Activated CD8-positive, alpha-beta T cell treated with anti-CD3 and anti-CD28 coated beads, Interleukin-2, amount 10 ng/mL, durations not matched to agents 7 days and 5 days (primary cell): Measurements from ENCODE around the gene MYH7. TPM values are rescaled to one million over a fixed set of nuclear protein-coding genes. Genes with fewer than 3 reads are reported as not detected.
"Not testable (repeated sequence)": the region's sequence is repeated elsewhere in the genome, so short reads cannot be mapped to it uniquely, and the experiment has no call there.

Source experiments
- ATAC-seq: fragments of 150-1000 bp; cut with Tn5 transposase; one replicate; pipeline ENCODE4 v1.10.0; 2021; ENCODE audit warnings: moderate library complexity
- CTCF ChIA-PET: fragments of 350-600 bp; sonication (Branson Sonifier 250); formaldehyde crosslinking; loops from one replicate; lab custom pipeline; 2021; ENCODE audit warnings: antibody characterized with exemption; lab: Charles Lee
- POLR2A ChIA-PET: fragments of 350-600 bp; sonication (Branson Sonifier 250); formaldehyde crosslinking; loops from one replicate; lab custom pipeline; 2021; ENCODE audit warnings: antibody characterized with exemption; lab: Charles Lee
- DNase-seq: peaks from one replicate; pipeline ENCODE4 v3.0.0-alpha.2; 2020
- H3K27ac Mint-ChIP-seq: one replicate; pipeline ENCODE4 v1.8.0; 2021; ENCODE audit warnings: mild to moderate bottlenecking, mixed read lengths
- H3K27me3 Mint-ChIP-seq: one replicate; pipeline ENCODE4 v1.8.0; 2021; ENCODE audit warnings: low read depth, mixed read lengths
- H3K36me3 Mint-ChIP-seq: one replicate; pipeline ENCODE4 v1.8.0; 2021; ENCODE audit warnings: low read depth, mixed read lengths
- H3K4me1 Mint-ChIP-seq: one replicate; pipeline ENCODE4 v1.8.0; 2021; ENCODE audit warnings: low read depth, mixed read lengths
- H3K4me3 Mint-ChIP-seq: one replicate; pipeline ENCODE4 v1.8.0; 2021; ENCODE audit warnings: mild to moderate bottlenecking, mixed read lengths
- H3K9me3 Mint-ChIP-seq: one replicate; pipeline ENCODE4 v1.8.0; 2022; ENCODE audit warnings: mixed read lengths; ENCODE audit not compliant: insufficient read depth
- total RNA-seq, 2 experiments: library from RNA; stranded (reverse); gene quantifications; one replicate each; pipeline ENCODE4 v1.2.3, GENCODE V29; 2021

The MYH7 gene
- total RNA-seq, 2 experiments from 2014 or later, result not detected

DNA sequence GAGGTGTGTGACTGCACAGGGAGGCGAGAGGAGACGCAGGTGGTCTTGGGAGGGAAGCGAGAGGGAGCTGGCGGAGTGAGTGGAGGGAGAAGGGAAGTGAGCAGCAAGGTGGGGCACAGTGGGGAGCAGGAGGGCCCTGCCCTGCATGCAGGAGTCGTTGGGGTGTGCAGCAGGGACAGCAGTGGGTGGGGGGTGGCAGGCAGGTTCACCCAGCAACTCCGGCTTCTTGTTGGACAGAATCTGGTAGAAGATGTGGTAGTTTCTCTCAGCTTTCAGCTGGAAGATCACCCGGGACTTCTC is 32.4 kb downstream of the MYH7 start:
- ChIA-PET CTCF (no interaction called here), POLR2A (no interaction called here)
- Mint-ChIP-seq H3K27ac (no peak overlapping the region), H3K27me3 (no peaks in the 10 kb centered on the region), H3K4me3 (no peak overlapping the region), H3K36me3 (no peaks in the 10 kb centered on the region), H3K4me1 (no peaks in the 10 kb centered on the region), H3K9me3 (no peaks in the 10 kb centered on the region)
- DNase-seq (no peak), ATAC-seq (no peak)

DNA sequence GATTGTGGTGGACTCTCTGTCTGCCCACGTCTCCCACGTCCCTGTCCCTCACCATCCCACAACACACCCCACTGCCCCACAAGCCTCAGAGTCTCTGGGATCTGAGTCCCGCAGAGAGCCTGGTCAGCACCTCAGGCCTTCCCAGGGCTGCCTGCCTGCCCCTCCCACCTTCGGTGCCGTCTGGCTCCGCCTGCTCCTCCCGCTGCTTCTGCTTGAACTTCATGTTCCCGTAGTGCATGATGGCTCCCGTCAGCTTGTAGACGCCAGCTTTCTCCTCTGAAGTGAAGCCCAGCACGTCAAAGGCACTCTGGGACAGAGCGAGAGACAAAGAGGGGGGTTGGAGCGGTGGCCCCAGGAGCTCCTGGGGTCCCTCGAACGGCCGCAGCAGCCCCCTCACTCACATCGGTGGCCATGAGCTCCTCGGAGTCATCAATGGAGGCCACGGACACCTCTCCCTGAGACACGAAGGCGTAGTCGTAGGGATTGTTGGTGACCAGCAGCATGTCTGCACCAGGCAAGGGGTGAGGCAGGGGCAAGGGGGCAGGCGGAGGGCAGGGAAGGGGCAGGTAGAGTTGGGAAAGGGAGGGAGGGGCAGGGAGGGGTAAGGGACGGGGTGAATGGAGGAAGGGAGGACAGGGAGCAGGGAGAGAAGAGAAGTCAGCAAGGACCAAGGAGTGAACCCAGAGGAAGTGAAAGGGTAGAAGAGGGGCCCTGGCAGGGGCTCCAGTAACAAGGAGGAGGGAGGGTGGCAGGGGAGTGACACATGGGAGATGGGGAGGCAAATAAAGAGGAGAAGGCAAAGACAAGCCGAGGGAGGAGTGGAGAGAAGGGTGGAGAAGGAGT is 32.9 kb downstream of the MYH7 start:
- ChIA-PET CTCF (no interaction called here), POLR2A (no interaction called here)
- no peaks in the 10 kb centered on the region for H3K36me3 Mint-ChIP-seq
- H3K4me3 Mint-ChIP-seq, result no peak overlapping the region
- H3K9me3 Mint-ChIP-seq, result no peaks in the 10 kb centered on the region
- H3K4me1 Mint-ChIP-seq, result no peaks in the 10 kb centered on the region
- ATAC-seq (no peak), DNase-seq (no peak)
- H3K27me3 Mint-ChIP-seq, result no peaks in the 10 kb centered on the region
- H3K27ac Mint-ChIP-seq, result no peak overlapping the region

- H3K4me1 Mint-ChIP-seq, result no peaks in the 10 kb centered on the region
- POLR2A ChIA-PET, result no interaction called here
- CTCF ChIA-PET, result no interaction called here
- no peaks in the 10 kb centered on the region for H3K9me3 Mint-ChIP-seq
- H3K27me3 Mint-ChIP-seq, result no peaks in the 10 kb centered on the region
- H3K27ac Mint-ChIP-seq, result no peak overlapping the region
- no peak for DNase-seq
- no peak for ATAC-seq
- H3K36me3 Mint-ChIP-seq, result no peaks in the 10 kb centered on the region
- no peak overlapping the region for H3K4me3 Mint-ChIP-seq
Measured at GRCh38 chr14:23401291-23401690, 34.2 kb downstream of the MYH7 start.

DNA sequence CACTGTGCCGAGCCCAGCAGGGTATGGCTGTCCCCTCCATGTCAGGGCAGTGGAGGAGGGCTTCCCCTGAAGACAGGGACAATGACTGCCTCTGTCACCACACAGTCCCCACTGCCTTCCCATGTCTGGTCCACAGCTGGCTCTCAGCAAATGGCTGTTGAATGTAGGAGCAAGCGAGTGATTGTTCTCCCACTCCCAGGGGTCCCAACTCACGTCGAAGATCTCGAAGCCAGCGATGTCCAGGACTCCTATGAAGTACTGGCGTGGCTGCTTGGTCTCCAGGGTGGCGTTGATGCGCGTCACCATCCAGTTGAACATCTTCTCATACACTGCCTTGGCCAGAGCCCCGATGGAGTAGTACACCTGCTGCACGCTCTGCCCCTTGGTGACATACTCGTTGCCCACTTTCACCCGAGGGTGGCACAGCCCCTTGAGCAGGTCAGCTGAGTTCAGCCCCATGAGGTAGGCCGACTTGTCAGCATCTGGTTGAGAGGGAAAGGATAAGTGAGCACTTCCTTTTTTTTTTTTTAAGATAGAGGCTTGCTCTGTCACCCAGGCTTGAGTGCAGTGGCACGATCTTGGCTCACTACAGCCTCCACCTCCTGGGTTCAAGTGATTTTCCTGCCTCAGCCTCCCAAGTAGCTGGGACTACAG is 34.8 kb downstream of the MYH7 start:
- H3K27ac Mint-ChIP-seq, POLR2A ChIA-PET, CTCF ChIA-PET, DNase-seq, H3K9me3 Mint-ChIP-seq, H3K4me3 Mint-ChIP-seq, H3K4me1 Mint-ChIP-seq, H3K36me3 Mint-ChIP-seq, H3K27me3 Mint-ChIP-seq, ATAC-seq: not testable (repeated sequence)

- Mint-ChIP-seq H3K9me3 (no peaks in the 10 kb centered on the region), H3K27me3 (no peaks in the 10 kb centered on the region), H3K36me3 (no peaks in the 10 kb centered on the region), H3K4me1 (no peaks in the 10 kb centered on the region), H3K4me3 (no peak overlapping the region), H3K27ac (no peak overlapping the region)
- ATAC-seq (no peak), DNase-seq (no peak)
- ChIA-PET POLR2A (interaction anchor here (0.7 kb wide), 1 partner anchor 63 kb away, joined by 3 read pairs; no protein-coding TSS in a partner anchor), CTCF (no interaction called here)
Measured at GRCh38 chr14:23399591-23399990, 35.9 kb downstream of the MYH7 start.

GRCh38 chr14:23399136-23399535 is 36.3 kb downstream of the MYH7 start:
- CTCF ChIA-PET, result no interaction called here
- H3K27ac Mint-ChIP-seq, result no peak overlapping the region
- POLR2A ChIA-PET, result interaction anchor here (0.7 kb wide), 1 partner anchor 63 kb away, joined by 3 read pairs; no protein-coding TSS in a partner anchor
- H3K4me3 Mint-ChIP-seq, result no peak overlapping the region
- H3K27me3 Mint-ChIP-seq, result no peaks in the 10 kb centered on the region
- no peak for ATAC-seq
- no peaks in the 10 kb centered on the region for H3K4me1 Mint-ChIP-seq
- H3K9me3 Mint-ChIP-seq, result no peaks in the 10 kb centered on the region
- no peaks in the 10 kb centered on the region for H3K36me3 Mint-ChIP-seq
- no peak for DNase-seq

- no peaks in the 10 kb centered on the region for H3K27me3 Mint-ChIP-seq
- ATAC-seq (no peak), DNase-seq (no peak)
- no peaks in the 10 kb centered on the region for H3K4me1 Mint-ChIP-seq
- H3K36me3 Mint-ChIP-seq, result no peaks in the 10 kb centered on the region
- H3K4me3 Mint-ChIP-seq, result no peak overlapping the region
- no peaks in the 10 kb centered on the region for H3K9me3 Mint-ChIP-seq
- POLR2A ChIA-PET, result no interaction called here
- H3K27ac Mint-ChIP-seq, result no peak overlapping the region
- CTCF ChIA-PET, result no interaction called here
Measured at GRCh38 chr14:23398348-23398747, 37.1 kb downstream of the MYH7 start.

DNA sequence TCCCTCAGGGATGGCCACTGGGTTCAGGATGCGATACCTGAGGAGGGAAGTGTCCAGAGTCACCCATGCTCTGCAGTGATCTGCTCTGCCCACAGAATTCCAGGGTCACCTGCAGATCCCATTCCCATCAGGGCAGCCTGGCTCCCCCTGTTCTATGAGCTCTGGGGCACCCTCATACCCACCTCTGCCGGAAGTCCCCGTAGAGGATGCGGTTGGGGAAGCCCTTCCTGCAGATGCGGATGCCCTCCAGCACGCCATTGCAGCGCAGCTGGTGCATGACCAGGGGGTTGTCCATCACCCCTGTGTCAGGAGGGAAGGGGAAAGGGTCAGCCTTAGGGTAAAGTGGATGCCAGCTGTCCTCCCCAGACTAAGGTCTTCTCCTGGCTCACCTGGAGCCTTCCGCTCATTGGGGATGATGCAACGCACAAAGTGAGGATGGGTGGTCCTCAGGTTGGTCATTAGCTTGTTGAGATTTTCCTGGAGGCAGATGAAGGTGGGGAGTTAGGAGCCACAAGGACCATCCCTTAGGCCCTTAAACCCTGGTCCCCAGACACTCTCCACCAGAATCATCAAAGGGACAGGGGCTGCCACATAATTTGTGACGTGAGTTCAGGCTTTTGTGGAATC is 38.6 kb downstream of the MYH7 start:
- H3K27me3 Mint-ChIP-seq, result no peaks in the 10 kb centered on the region

GRCh38 chr14:23396126-23396525 is 39.3 kb downstream of the MYH7 start:
- no peaks in the 10 kb centered on the region for H3K27me3 Mint-ChIP-seq
- no peaks in the 10 kb centered on the region for H3K4me1 Mint-ChIP-seq
- H3K27ac Mint-ChIP-seq, result no peak overlapping the region
- no peaks in the 10 kb centered on the region for H3K9me3 Mint-ChIP-seq
- CTCF ChIA-PET, result interaction anchor here (1.6 to 1.8 kb wide), 2 partner anchors 16 kb away, joined by 4 to 6 read pairs; no protein-coding TSS in a partner anchor
- DNase-seq (no peak), ATAC-seq (no peak)
- POLR2A ChIA-PET, result no interaction called here
- H3K36me3 Mint-ChIP-seq, result no peaks in the 10 kb centered on the region
- H3K4me3 Mint-ChIP-seq, result no peak overlapping the region

More for the DNA sequence above, 38.6 kb downstream of the MYH7 start:
- POLR2A ChIA-PET, result no interaction called here
- Mint-ChIP-seq H3K9me3 (no peaks in the 10 kb centered on the region), H3K4me1 (no peaks in the 10 kb centered on the region), H3K27ac (no peak overlapping the region), H3K4me3 (no peak overlapping the region), H3K36me3 (no peaks in the 10 kb centered on the region)
- DNase-seq (no peak), ATAC-seq (no peak)
- CTCF ChIA-PET, result interaction anchor here (1.8 kb wide), 1 partner anchor 17 kb away, joined by 6 read pairs; no protein-coding TSS in a partner anchor

DNA sequence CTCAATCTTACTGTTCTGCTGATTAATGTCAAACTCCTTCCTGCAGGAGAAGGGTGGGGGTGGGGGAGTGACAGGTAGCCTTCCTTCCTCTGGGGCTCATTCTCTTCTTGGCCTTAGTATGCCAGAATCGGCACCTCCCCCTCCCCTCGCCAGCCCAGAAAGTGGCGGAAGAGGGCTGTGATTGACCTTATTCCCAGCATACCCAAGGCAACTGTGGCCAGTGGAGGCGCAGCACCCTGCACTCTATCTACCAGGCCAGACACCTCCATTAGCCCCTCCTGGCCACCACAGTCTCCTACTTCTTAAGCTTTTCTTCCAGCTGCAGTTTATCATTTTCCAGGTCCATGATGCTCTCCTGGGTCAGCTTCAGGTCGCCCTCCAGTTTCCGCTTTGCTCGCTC is 42.8 kb downstream of the MYH7 start:
- Mint-ChIP-seq H3K9me3 (no peaks in the 10 kb centered on the region), H3K36me3 (no peaks in the 10 kb centered on the region), H3K27ac (no peak overlapping the region), H3K27me3 (no peaks in the 10 kb centered on the region), H3K4me3 (no peak overlapping the region), H3K4me1 (no peaks in the 10 kb centered on the region)
- no peak for ATAC-seq
- ChIA-PET CTCF (interaction anchor here (2.7 kb wide), 1 partner anchor 12 kb away, joined by 10 read pairs; no protein-coding TSS in a partner anchor), POLR2A (interaction anchor here (1.1 kb wide), 1 partner anchor 30 kb away, joined by 4 read pairs; no protein-coding TSS in a partner anchor)
- DNase-seq, result no peak

DNA sequence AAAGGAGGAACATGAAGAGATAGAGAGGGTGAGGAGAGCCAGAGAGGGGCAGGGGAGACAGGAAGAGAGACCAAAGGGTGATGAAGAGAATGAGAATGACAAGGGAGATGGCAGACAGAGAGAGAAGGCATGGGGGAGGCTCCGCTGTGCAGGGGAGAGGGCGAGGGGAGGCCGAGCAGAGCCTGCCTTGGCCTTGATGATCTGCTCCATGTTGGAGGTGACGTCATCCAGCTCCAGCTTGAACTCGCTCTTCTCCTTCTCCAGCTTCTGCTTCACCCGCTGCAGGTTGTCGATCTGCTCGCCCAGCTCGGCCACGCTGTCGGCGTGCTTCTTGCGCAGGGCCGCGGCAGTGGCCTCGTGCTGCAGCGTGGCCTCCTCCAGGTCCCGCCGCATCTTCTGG is 45.6 kb downstream of the MYH7 start:
- H3K27ac Mint-ChIP-seq, H3K9me3 Mint-ChIP-seq, H3K36me3 Mint-ChIP-seq, H3K4me1 Mint-ChIP-seq, DNase-seq, ATAC-seq, CTCF ChIA-PET, H3K4me3 Mint-ChIP-seq, H3K27me3 Mint-ChIP-seq: not testable (repeated sequence)
- POLR2A ChIA-PET, result interaction anchor here (0.7 kb wide), 1 partner anchor 226 kb away, joined by 3 read pairs; no protein-coding TSS in a partner anchor

DNA sequence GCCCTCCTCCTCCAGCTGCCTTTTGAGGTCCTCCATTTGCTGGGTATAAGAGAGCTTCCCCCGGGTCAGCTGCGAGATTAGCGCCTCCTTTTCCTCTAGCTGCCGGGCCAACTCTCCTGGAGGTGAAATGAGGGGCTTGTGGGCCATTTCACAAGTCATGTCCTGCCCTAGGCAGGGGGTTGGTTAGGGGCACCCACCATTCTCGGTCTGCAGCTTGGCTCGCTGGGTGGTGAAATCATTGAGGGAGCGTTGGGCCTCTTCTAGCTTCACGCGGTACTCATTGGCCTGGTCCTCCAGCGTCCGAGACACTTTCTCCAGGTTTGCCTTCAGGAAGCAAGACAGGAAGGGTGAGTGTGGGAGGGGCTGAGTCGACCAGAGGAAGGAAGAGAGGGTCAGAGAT is 46.1 kb downstream of the MYH7 start:
- H3K36me3 Mint-ChIP-seq, result no peaks in the 10 kb centered on the region
- H3K4me1 Mint-ChIP-seq, result no peaks in the 10 kb centered on the region
- no peaks in the 10 kb centered on the region for H3K9me3 Mint-ChIP-seq
- no peaks in the 10 kb centered on the region for H3K27me3 Mint-ChIP-seq
- no peak overlapping the region for H3K27ac Mint-ChIP-seq
- no peak overlapping the region for H3K4me3 Mint-ChIP-seq
- ChIA-PET CTCF (no interaction called here), POLR2A (interaction anchor here (0.7 kb wide), 1 partner anchor 226 kb away, joined by 3 read pairs; no protein-coding TSS in a partner anchor)
- DNase-seq (no peak), ATAC-seq (no peak)
